Left forelimb (tissue), 1 donor: ENCODE data around the gene C6orf52.

Experiments
- DNase-seq: peaks from one replicate; pipeline ENCODE4 v3.0.0-alpha.2; 2018; ENCODE audit warnings: low spot score

C6orf52 gene

GRCh38 chr6:10644225-10644624, 50.2 kb downstream of the C6orf52 start:
- no peak for DNase-seq

GRCh38 chr6:10643201-10643651, 51.2 kb downstream of the C6orf52 start:
- DNase-seq: no peak

GRCh38 chr6:10641528-10641927, 52.9 kb downstream of the C6orf52 start:
- DNase-seq: no peak

- no peak for DNase-seq
Measured at GRCh38 chr6:10640412-10640811, 54.0 kb downstream of the C6orf52 start.

GRCh38 chr6:10633216-10633615, 61.2 kb downstream of the C6orf52 start:
- no peak for DNase-seq

- no peak for DNase-seq
Measured at GRCh38 chr6:10630178-10630577, 64.2 kb downstream of the C6orf52 start.

- DNase-seq: no peak
Measured at GRCh38 chr6:10627800-10628199, 66.6 kb downstream of the C6orf52 start.

- DNase-seq: no peak
Measured at GRCh38 chr6:10626154-10626741, 68.2 kb downstream of the C6orf52 start.

GRCh38 chr6:10624836-10625235, 69.6 kb downstream of the C6orf52 start:
- no peak for DNase-seq

GRCh38 chr6:10621847-10622246, 72.6 kb downstream of the C6orf52 start:
- DNase-seq: no peak
